NCI-H82 (cell line): ENCODE measurements around the gene UFD1.

Experiments used
- DNase-seq: peaks from one replicate; lab custom pipeline; 2025; lab: John Stamatoyannopoulos, UW

The UFD1 gene

GRCh38 chr22:19478901-19479354 is at the start of gene UFD1:
UFD1 (minus strand) TSS chr22:19479193; CDS start chr22:19479085, 108 bp downstream.
- DNase-seq: peak; percentile 82

GRCh38 chr22:19527861-19528417 is 48.9 kb upstream of the UFD1 start:
- no peak for DNase-seq

- peak; percentile 54 for DNase-seq
Measured at GRCh38 chr22:19527321-19527721, 48.3 kb upstream of the UFD1 start.

- no peak for DNase-seq
Measured at GRCh38 chr22:19526702-19527111, 47.7 kb upstream of the UFD1 start.

GRCh38 chr22:19526076-19526701 is 47.2 kb upstream of the UFD1 start:
- no peak for DNase-seq

- no peak for DNase-seq
Measured at GRCh38 chr22:19525666-19526065, 46.7 kb upstream of the UFD1 start.

- DNase-seq: no peak
Measured at GRCh38 chr22:19525116-19525660, 46.2 kb upstream of the UFD1 start.

GRCh38 chr22:19524170-19525115 is 45.5 kb upstream of the UFD1 start, which contains the start of gene CLDN5:
CLDN5 (minus strand) TSS chr22:19524410; CDS start chr22:19524255, 155 bp downstream.
- DNase-seq: peak; percentile 4

GRCh38 chr22:19523240-19524169 is 44.5 kb upstream of the UFD1 start:
- DNase-seq: peak; percentile 36

GRCh38 chr22:19522881-19523239 is 43.9 kb upstream of the UFD1 start:
- DNase-seq: peak; percentile 36

GRCh38 chr22:19522190-19522880 is 43.3 kb upstream of the UFD1 start:
- DNase-seq: peak; percentile 11

- no peak for DNase-seq
Measured at GRCh38 chr22:19520566-19521305, 41.7 kb upstream of the UFD1 start.

- DNase-seq: no peak
Measured at GRCh38 chr22:19520007-19520406, 41.0 kb upstream of the UFD1 start.

GRCh38 chr22:19519041-19519926 is 40.3 kb upstream of the UFD1 start:
- no peak for DNase-seq

GRCh38 chr22:19518635-19519034 is 39.6 kb upstream of the UFD1 start:
- no peak for DNase-seq

- no peak for DNase-seq
Measured at GRCh38 chr22:19517919-19518611, 39.1 kb upstream of the UFD1 start.

GRCh38 chr22:19517171-19517500 is 38.1 kb upstream of the UFD1 start:
- DNase-seq: no peak

- no peak for DNase-seq
Measured at GRCh38 chr22:19516378-19517170, 37.6 kb upstream of the UFD1 start.
